T-helper 2 cell (primary cell): ENCODE results near the gene COL4A2.

Experiments used
- DNase-seq, 5 experiments: peaks; one replicate each; pipeline versions ENCODE4 v3.0.0 to v3.0.0-alpha.2; 2012 to 2022

COL4A2 gene

DNA sequence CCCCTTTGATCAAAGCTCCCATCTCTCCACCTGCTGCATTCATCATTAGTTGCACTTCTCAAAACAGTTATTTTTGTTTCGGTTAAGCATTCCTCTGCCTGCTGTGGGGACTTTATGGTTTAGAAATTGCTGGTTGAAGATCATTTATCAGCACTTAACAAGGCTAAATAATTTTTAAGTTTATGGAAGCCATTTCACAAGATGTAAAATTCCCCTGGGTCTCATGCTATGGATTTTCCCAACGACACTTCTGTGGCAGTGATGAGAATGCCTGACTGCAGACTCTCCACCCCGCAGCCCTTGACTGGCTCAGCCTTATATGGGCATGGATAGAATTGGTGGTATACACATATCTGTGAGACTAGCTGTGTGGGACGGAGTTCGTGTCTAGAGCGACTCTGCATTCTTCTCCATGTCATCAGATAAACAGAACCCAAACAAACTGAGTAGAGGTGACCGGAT lies 52.8 kb downstream of the COL4A2 start:
- DNase-seq: no peak

DNA sequence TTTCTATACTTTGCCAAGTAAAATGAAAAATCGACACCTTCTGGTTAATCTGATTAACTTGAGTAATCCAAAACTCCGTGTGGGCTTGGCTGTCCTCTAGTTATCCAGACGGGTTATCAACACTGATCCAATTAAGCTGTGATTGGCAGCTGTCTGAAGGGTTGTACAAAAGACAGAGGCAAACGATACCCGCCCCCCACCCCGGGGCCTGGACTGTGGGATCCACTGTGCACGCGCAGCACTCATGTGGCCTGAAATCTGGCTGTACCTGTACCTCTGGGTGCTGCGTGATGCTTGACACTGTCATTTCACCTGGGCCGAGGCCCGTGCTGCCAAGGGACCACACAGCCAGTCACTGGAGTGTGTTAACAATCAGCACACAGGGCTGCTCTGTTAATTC lies 53.5 kb downstream of the COL4A2 start:
- no peak for DNase-seq

DNA sequence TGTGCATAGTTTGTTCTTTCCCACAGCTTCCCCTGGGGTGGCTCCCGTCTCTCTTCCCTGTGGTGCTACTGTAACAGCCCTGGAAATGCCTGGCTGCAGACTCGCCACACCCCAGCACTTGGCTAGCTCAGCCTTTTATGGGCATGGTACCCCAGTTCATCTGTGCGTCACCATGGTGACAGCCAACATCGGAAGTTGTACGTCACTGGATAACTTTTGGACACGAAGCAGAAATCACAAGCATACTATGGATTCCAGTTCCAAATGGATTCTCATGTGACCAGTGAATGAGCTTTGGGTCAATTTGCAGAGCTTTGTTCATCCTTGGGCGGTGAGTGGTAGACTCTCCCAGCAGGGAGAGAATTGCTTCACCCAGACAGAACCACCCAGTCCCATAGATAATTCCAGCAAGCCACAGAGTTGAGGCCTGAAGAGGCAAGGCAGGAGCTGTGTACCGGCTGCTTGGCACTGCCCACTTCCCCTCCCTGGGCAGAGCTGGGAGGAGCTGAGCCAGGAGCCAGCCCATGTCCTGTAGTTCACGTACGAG lies 54.4 kb downstream of the COL4A2 start:
- DNase-seq: no peak

DNA sequence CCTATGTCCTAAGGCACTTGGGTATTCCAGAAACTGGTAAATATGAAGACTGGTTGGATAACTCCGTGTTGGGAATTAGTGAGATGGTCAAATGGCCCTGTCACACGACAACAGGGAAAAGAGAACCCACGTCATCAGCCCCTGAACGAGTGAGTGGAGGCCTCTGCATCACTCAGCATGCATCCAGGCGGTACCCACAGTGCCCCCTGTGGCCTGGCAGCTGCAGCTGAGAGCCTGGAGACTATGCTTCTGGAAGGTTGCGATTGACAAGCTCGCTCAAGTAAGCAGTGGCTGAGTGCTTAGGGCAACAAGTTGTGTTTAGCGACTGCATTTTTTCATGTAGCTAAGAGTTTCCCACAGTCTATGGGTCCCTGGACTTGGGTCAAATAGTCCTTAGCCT lies 55.9 kb downstream of the COL4A2 start:
- no peak for DNase-seq

DNA sequence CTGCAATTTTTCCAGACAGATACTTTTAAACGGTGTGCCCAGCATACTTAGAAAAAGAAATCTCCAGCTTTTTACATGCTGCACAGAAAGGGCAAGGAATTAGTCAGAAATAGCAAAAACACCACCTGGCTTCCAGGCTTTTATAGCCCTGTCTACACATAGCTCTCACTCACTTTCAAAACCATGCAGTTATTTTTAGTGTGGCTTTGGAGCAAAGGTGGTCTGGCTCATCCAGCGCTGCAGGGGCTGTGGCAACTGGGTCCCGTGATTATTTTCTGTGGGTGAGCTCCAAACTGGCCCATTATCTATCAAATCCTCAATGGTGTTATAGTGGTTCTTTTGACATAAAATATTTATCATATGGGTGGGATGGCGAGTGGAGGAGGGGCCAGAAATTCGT lies 57.0 kb downstream of the COL4A2 start:
- DNase-seq: no peak

DNA sequence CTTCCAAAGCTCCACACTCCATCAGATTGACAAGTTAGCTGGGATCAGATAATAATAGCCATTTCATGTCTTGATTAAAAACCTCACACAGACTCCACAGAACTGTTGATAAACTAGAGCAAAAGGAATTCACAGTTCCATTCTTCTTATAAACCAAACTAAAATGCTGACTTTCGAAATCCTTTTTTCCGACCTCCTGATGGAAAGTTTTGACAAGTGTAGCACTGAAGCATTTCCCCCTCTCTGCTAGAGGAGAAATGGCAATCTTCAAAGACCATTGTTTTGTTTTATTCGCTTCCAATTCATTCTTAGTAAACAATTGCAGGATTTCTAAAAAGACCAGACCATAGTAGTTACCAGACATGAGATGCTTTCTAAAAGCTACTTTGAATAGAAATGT lies 58.8 kb downstream of the COL4A2 start:
- DNase-seq: no peak

DNA sequence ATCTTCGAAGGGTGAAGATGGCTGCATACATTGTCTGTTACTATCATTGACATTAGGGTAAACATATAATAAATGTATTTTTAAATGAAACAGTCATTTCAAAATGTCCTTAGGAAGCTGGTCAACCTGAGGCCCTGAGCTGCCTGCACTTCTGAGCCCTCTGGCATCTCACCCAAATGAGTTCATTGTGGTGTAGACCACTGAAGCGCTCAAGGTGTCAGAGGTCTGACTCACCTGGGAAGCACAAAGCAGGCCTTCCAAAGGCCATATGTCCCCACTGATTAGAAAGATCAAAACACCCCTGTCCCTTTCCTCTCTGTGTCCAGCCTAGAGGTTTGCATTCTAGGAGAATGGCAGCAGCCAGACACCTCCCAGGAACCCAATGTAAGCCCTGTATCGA lies 59.6 kb downstream of the COL4A2 start:
- DNase-seq: no peak

DNA sequence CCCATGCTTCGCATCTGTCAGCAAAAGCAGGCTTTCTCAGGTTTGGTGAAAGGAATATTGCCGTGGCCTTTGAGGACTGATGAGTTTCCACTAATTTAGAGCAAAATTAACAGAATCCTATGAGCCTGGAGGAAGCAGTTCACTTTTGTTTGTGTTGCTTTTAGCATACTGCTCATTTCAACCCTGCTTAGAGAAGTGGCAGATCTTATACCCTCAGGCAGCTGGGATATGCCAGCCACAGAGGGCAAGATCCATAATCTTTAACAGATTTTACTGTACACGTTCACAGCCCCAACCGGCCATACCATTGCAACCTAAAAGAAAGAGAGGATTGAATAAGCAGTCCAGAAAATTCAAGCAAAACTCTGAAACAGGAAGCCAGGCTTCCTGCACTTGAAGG lies 60.5 kb downstream of the COL4A2 start:
- DNase-seq: no peak

DNA sequence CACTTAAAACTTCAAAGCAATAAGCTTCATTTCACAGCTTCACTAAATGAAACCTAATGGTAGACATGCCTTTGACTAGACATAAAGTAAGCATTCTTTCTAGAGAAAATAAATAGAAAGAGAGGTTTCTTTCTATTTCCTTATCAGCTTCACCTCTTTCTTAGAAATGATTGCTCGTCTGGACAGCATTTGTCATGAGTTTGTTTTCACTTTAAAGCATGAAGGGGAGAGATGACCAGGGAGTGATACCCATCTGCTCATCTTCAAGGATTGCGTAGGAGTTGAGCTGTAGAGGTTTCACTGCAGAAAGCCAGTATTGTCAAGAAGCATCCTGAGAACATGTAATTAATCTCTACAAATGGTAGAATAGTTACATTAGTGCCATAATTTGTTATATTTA lies 61.3 kb downstream of the COL4A2 start:
- DNase-seq: no peak

DNA sequence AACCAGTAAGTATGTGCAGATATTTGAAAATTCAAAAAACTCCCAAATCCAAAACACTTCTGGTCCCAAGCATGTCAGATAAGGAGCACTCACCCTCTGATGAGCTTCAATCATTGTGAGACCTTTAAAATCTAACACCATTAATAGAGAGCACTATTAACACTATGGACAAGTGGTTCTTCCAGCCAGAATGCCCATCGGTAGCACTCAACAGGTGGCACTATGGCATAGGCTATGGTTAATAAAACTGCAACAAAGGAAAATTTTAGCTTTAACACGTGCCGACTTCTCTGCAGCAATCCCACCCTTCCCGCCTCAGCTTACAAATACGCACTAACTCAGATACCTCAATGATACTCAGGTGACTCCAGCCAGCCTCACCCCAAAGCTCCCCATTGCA lies 62.3 kb downstream of the COL4A2 start:
- DNase-seq: no peak

DNA sequence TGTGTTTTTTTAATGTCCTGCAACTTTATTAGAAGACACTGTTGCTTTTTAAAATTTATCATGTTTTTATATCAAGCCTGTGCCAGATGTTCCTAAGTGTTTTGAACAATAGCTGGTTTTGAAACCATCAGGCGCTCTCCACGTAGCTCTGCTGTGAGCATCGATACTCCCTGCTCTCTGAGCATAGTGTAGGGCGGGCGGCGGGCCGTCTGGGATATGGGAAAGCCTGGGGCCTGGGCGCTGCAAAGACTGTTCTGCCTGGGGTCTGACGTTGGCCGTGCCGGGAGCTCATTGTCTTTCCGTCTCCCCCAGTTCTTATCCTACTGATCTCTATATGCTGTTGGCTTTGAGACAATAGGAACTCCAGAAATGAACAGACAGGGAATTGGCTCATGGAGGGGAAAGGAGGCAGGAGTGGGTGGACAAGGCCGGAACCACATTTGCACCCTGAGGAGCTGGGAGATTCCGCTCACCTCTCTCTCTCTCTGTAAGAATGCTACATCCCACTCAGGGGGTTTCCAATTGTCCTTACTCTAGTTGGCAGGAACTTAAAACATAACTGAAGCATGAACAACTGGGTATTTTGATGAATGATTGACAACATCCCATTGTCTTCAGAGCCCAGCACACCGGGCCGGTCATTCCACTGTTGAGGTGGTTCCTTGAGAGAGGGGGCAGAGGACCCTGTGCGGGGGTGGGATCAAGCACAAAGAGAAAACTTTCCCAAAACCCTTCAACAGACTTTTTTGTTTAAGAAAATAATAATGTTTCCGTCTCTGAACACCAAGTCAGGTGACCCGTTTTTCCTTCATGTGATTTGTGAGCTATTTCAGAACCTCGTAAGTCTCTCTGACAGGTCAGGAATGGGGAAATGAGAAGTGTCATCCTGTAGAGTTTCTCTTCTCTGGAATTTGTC lies 64.7 kb downstream of the COL4A2 start:
- no peak for DNase-seq

DNA sequence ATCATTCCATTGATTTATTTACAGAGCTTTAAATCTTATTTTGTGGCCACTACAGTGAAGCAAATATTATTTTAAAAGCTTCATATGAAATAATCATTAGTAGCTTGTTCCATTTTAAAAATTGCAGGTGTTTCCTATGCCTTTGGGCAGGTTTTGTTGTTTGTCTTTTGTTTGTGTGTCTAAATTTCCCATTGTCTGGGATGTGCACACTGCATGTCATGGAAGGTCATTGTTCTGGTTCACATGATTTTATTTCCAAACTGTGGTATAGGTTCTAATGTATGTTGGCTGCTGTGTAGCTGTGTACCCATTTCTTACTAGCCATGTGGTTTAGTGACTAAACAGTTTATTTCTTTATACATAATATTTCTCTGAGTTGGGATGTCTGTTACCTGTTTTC lies 65.6 kb downstream of the COL4A2 start:
- DNase-seq: no peak

DNA sequence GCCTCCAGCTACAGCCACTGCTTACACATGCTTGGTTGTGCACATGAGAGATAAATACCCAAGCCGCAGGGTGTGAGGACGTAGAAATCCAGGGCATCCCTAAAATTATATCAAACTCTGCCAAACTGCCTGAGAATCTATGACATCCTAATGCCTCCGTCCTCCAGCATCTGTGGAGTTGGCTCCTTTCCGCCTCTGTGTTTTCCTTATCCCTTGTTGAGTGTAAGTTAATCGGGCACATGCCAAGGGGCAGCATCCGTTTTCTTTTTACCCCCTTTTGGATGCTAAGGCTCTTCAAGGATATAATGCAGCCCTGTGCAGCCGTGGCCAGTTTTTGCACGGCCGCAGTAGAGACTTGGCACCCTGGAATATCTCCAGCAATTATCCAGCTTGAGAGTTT lies 66.5 kb downstream of the COL4A2 start:
- DNase-seq: no peak

DNA sequence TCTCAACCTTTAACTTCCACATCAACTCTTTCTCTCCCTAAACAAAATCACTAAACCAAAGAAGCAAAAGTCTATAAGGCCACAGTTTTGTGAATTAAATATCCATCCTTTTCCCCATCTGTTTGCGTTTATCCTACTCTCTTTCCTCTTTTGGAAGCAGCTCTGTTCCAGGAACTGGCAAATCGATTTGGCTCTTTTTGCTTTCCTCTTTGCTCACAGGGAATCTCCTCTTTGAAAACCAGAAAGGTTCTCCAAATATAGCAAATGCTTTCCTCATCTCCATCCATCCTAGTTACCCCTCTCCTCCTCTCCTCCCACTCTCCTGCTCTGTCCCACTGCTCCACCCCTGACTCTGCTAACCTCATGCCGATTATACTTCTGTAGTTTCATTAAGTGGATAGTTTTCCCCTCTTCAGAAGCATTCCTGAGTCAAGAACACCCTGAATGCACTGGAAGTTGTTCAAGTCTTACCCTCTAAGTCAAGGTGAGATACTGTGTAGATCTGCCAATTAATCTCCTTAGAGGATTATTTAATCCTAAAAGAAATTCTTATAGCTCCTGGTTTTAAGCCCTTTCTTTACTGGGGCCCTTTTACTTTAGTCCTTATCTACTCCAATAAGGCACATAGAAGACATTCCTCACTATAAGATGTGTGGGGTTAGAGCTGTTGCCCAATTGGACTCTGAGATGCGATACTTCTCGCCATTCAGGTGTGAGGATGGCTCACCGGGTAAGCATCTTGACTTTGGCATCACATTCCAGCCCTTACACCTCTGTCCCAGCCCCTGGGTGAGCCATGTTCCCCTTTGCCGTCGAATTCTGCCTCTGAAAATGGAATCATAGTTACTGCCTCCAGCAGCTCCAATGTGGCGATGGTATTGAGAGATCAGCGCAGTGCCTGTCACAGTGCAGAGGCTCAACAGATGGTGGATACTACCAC lies 67.6 kb downstream of the COL4A2 start:
- no peak for DNase-seq

DNA sequence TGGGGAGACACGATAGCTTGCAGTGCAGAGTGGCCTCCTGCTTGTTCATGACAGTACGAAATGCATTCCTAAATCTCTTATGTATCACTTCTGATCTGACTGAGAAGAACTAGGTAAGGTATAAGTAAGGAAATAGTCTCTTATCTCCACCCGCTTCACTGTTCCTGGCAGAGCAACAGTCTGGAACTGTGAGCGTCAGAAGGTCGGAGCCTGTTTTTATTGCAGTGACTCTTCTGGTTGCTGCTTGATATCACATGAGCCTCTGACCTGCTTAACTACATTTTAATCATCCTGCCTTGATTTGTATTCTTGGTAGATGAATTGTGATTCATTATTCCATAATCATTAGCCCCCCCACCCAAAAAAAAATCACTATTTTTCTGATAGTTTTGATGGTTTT lies 69.0 kb downstream of the COL4A2 start:
- no peak for DNase-seq

DNA sequence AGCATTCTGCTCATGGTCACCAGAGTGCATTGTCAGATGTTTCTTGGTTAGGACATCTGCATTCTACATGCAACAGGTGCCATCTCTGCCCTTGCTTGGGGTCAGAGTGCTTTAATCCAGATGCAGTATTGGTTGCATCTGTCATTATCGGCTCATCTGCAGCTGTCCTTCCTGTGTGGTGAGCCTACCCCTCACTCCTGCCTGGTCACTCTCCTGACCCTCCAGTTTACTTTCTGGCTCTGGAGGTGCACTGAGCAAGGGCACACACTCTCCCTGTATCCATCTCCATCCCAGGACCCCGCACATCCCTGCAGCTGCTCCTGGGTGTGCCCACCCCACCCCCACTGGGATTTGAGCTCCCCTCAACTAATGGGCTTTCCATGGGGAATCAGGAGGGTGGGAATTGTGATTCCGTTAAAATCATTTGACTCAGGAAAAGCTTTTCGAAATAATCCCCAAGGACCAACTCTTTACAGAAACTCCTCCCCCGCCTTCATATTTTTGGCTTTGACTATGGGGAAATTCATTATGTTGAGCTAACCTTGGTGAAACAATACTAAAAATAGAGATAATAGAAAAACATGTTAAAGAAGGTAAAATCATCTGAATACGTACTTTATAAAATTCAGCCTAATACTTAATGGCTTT lies 70.2 kb downstream of the COL4A2 start:
- DNase-seq: no peak

DNA sequence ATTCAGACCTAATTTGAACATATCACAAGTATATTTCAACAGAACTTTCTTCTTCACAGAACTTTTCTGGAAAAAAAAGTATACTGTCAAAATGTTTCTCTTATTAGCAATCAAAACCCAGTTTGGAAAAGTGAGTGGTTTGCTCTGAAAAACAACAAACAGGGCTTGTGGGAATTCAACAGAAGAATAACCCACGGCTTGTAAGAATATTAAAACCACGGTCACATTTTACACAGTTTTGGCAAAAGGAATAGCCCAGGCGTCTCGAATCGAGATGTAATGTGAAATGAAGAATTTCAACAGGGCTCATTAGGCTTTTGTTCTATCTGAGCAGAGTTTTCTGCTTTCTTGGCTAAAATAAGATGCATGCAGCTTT lies 70.7 kb downstream of the COL4A2 start:
- DNase-seq: no peak

DNA sequence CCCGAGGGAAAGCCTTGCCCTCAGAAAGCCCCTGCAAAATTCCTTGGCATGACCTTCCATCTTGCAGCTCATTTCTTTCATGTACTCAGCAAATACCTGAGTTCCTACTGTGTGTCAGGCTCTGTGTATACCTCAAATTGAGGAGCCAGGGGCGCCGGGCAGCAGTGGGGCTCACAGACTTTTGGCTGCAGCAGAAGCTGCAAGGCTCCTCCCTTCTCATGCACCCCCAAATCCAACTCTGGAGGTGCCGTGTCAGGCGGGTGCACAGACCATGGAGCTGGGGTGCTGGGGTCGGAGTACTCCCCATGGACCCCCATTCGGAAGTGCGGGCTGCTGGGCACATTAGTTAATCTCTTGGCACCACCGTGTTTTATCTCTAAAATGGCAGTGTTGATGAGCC lies 72.3 kb downstream of the COL4A2 start:
- DNase-seq: no peak

DNA sequence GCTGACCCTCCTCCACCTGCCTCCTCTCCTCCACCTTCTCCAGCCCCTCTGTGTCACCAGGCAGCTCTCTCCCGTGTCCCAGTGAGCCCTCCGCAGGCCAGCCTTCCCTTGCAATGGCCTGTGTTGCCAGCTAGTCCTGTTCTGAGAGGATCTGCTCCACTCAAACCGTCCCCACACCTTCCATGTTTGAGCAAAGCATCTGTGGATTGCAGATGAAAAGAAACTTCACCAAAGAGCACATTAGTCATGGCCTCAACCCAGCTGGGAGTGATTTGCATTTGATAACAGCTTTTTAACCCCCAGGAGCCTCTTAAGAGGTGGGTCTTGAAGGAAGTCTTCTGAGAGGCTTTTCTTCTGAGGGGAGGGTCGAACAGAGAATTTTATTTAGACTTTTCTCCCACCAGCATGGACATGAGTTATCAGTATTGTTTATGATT lies 72.8 kb downstream of the COL4A2 start:
- no peak for DNase-seq

DNA sequence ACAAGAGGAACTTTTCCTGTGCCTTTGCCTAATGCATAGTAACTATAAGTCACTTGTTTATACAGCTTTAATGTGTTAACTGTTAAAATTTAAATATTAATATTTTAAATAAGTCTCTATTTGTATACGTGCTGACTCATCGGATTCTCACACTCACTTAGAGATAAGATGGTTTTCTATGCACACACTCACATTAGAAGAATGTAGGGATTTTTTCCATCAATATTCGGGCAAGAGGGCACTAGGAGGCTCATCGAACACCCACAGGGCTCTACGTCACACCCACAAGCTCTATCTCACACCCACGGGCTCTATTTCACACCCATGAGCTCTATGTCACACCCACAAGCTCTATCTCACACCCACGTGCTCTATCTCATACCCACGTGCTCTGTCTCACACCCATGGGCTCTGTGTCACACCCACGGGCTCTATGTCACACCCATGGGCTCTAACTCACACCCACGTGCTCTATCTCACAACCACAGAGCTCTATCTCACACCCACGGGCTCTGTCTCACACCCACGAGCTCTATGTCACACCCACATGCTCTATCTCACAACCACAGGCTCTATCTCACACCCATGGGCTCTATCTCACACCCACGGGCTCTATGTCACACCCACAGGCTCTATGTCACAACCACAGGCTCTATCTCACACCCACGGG lies 73.4 kb downstream of the COL4A2 start:
- DNase-seq: no peak

DNA sequence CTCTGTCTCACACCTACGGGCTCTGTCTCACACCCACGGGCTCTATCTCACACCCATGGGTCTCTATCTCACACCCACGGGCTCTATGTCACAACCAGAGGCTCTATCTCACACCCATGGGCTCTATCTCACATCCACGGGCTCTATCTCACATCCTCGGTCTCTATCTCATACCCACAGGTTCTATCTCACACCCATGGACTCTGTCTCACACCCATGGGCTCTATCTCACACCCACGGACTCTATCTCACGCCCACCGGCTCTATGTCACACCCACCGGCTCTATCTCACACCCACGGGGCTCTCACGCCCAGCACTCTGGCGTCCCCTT lies 73.9 kb downstream of the COL4A2 start:
- no peak for DNase-seq

DNA sequence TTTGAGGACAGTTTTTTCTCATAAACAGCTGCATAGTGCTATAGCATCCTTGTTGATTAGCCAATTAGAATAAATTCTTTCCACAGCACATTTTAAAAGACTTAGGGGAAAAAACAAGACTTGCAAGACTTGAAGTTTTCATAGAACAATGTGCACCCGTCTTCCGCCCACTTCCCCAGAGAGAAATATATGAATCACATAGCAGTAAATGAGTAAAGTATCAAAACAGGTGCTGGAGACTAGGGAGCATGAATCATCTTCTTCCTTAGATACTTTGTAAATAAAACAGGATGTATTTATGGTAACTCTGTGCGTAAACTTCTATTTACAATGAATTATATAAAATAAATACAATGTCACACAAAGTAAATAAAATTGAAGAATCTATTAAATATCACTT lies 75.1 kb downstream of the COL4A2 start:
- DNase-seq: no peak
